HEK293 (cell line): ENCODE data around the gene KCNH5.

Experiments used
- CTCF ChIA-PET: fragments of 350-600 bp; formaldehyde crosslinking; extraction: SDS; loops from one replicate; lab custom pipeline; 2021; ENCODE audit warnings: antibody characterized with exemption; lab: Yijun Ruan, JAX
- POLR2A ChIA-PET: fragments of 300-600 bp; formaldehyde crosslinking; extraction: SDS; loops from one replicate; lab custom pipeline; 2020; ENCODE audit warnings: antibody characterized with exemption, inconsistent platforms; lab: Yijun Ruan, JAX
- H3K27ac ChIP-seq: fragments of 200-500 bp; sonication (Bioruptor generic); 2 replicates; pipeline ENCODE4 v1.5.1; 2014; ENCODE audit warnings: low read depth, low read length, control low read depth, inconsistent platforms; ENCODE audit errors: extremely low read depth
- H3K36me3 ChIP-seq, 2 experiments: fragments of 200-500 bp in 1 of 2; sonication (Bioruptor generic) in 1 of 2; 1 replicate in 1 of 2; 2 replicates in 1 of 2; pipeline ENCODE4 v1.5.1; 2014 to 2017; ENCODE audit warnings: inconsistent platforms in 2 of 2, low read length in 2 of 2; ENCODE audit not compliant: control insufficient read depth in 2 of 2, insufficient read depth in 1 of 2
- H3K4me1 ChIP-seq: fragments of 200-500 bp; sonication (Bioruptor generic); 2 replicates; pipeline ENCODE4 v1.5.1; 2014; ENCODE audit warnings: mild to moderate bottlenecking, low read length, inconsistent platforms; ENCODE audit not compliant: control insufficient read depth, insufficient read depth
- H3K4me3 ChIP-seq: 2 replicates; pipeline ENCODE4 v1.5.1; 2011; ENCODE audit warnings: low read depth, mild to moderate bottlenecking, control low read depth, low read length, moderate library complexity
- H3K9me3 ChIP-seq: fragments of 200-500 bp; sonication (Bioruptor generic); 2 replicates; pipeline ENCODE4 v1.5.1; 2014; ENCODE audit warnings: low read depth, low read length, inconsistent platforms; ENCODE audit not compliant: control insufficient read depth, insufficient read depth
- SALL2 ChIP-seq: fragments of 450-650 bp; formaldehyde crosslinking; IDR thresholded peaks from 2 replicates; pipeline ENCODE4 v1.5.0; 2017; ENCODE audit warnings: missing biosample characterization, mild to moderate bottlenecking, missing genetic modification characterization, borderline replicate concordance
- ZBTB48 ChIP-seq: fragments of 450-650 bp; formaldehyde crosslinking; IDR thresholded peaks from 2 replicates; pipeline ENCODE4 v1.5.1; 2016; ENCODE audit warnings: missing biosample characterization, missing genetic modification characterization
- ZNF133 ChIP-seq: fragments of 450-650 bp; formaldehyde crosslinking; IDR thresholded peaks from 2 replicates; pipeline ENCODE4 v1.5.1; 2016; ENCODE audit warnings: missing biosample characterization, missing genetic modification characterization
- ZNF16 ChIP-seq: fragments of 450-650 bp; formaldehyde crosslinking; IDR thresholded peaks from 2 replicates; pipeline ENCODE4 v1.5.1; 2016; ENCODE audit warnings: low read depth, missing biosample characterization, missing genetic modification characterization
- ZNF223 ChIP-seq: fragments of 450-650 bp; formaldehyde crosslinking; IDR thresholded peaks from 2 replicates; pipeline ENCODE4 v1.5.1; 2016; ENCODE audit warnings: missing biosample characterization, missing genetic modification characterization
- ZNF239 ChIP-seq: fragments of 450-650 bp; formaldehyde crosslinking; IDR thresholded peaks from 2 replicates; pipeline ENCODE4 v1.5.1; 2016; ENCODE audit warnings: missing biosample characterization, missing genetic modification characterization
- ZNF248 ChIP-seq: fragments of 450-650 bp; formaldehyde crosslinking; IDR thresholded peaks from 2 replicates; pipeline ENCODE4 v1.5.1; 2017; ENCODE audit warnings: missing biosample characterization, missing genetic modification characterization
- ZNF350 ChIP-seq: fragments of 450-650 bp; formaldehyde crosslinking; IDR thresholded peaks from 2 replicates; pipeline ENCODE4 v1.5.0; 2017; ENCODE audit warnings: missing biosample characterization, mild to moderate bottlenecking, missing genetic modification characterization
- ZNF354C ChIP-seq: fragments of 450-650 bp; formaldehyde crosslinking; IDR thresholded peaks from 2 replicates; pipeline ENCODE4 v1.5.1; 2016; ENCODE audit warnings: missing biosample characterization, missing genetic modification characterization, low read depth, borderline replicate concordance
- ZNF426 ChIP-seq: fragments of 450-650 bp; formaldehyde crosslinking; IDR thresholded peaks from 2 replicates; pipeline ENCODE4 v1.5.1; 2017; ENCODE audit warnings: missing biosample characterization, missing genetic modification characterization, mild to moderate bottlenecking, inconsistent platforms, moderate library complexity
- ZNF433 ChIP-seq: fragments of 450-650 bp; formaldehyde crosslinking; IDR thresholded peaks from 2 replicates; pipeline ENCODE4 v1.5.1; 2016; ENCODE audit warnings: missing biosample characterization, missing genetic modification characterization, low read depth
- ZNF561 ChIP-seq: fragments of 450-650 bp; IDR thresholded peaks from 2 replicates; pipeline ENCODE4 v1.5.1; 2018; ENCODE audit warnings: missing biosample characterization, missing genetic modification characterization, borderline replicate concordance
- ZNF621 ChIP-seq: fragments of 450-650 bp; formaldehyde crosslinking; IDR thresholded peaks from 2 replicates; pipeline ENCODE4 v1.5.1; 2017; ENCODE audit warnings: missing biosample characterization, missing genetic modification characterization
- ZNF654 ChIP-seq: fragments of 450-650 bp; formaldehyde crosslinking; IDR thresholded peaks from 2 replicates; pipeline ENCODE4 v1.5.1; 2016; ENCODE audit warnings: low read depth, missing biosample characterization, missing genetic modification characterization
- ZNF707 ChIP-seq: fragments of 450-650 bp; formaldehyde crosslinking; IDR thresholded peaks from 2 replicates; pipeline ENCODE4 v1.5.1; 2016; ENCODE audit warnings: missing biosample characterization, missing genetic modification characterization
- TF ChIP-seq, protein P1 (sequence below): fragments of 450-650 bp; formaldehyde crosslinking; IDR thresholded peaks from 2 replicates; pipeline ENCODE4 v1.5.1; 2017; ENCODE audit warnings: missing biosample characterization, missing genetic modification characterization
- TF ChIP-seq, protein P2 (sequence below): fragments of 450-650 bp; formaldehyde crosslinking; IDR thresholded peaks from 2 replicates; pipeline ENCODE4 v1.5.1; 2016; ENCODE audit warnings: missing biosample characterization, missing genetic modification characterization
- TF ChIP-seq, protein P3 (sequence below): fragments of 450-650 bp; formaldehyde crosslinking; IDR thresholded peaks from 2 replicates; pipeline ENCODE4 v1.5.1; 2016; ENCODE audit warnings: missing biosample characterization, missing genetic modification characterization
- TF ChIP-seq, protein P4 (sequence below): fragments of 450-650 bp; formaldehyde crosslinking; IDR thresholded peaks from 2 replicates; pipeline ENCODE4 v1.5.1; 2016; ENCODE audit warnings: missing biosample characterization, missing genetic modification characterization, borderline replicate concordance

The KCNH5 gene

DNA sequence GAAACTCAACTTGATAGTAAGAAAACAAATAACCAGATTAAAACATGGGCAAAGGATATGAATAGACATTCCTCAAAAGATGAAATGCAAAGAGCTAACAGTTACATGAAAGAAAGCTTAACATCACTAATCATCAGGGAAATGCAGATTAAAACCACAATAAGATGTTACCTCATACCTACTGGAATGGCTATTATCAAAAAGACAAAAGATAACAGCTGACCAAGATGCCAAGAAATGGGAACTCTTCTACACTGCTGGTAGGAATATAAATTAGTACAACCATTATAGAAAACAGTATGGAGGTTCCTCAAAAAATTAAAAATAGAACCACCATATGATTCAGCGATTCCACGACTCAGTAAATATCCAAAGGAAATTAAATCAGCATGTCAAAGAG lies 18.8 kb downstream of the KCNH5 start:
- CTCF ChIA-PET, result no interaction called here
- Histone ChIP-seq H3K27ac (no peak overlapping the region), H3K36me3 (no peaks in the 10 kb centered on the region), H3K9me3 (no peaks in the 10 kb centered on the region), H3K4me3 (no peak overlapping the region)
- POLR2A ChIA-PET, result no interaction called here
- no peak for TF ChIP-seq ZNF433 (tag by site-specific recombination)
- TF ChIP-seq, protein P1, sequence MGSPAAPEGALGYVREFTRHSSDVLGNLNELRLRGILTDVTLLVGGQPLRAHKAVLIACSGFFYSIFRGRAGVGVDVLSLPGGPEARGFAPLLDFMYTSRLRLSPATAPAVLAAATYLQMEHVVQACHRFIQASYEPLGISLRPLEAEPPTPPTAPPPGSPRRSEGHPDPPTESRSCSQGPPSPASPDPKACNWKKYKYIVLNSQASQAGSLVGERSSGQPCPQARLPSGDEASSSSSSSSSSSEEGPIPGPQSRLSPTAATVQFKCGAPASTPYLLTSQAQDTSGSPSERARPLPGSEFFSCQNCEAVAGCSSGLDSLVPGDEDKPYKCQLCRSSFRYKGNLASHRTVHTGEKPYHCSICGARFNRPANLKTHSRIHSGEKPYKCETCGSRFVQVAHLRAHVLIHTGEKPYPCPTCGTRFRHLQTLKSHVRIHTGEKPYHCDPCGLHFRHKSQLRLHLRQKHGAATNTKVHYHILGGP (tag by site-specific recombination), result no peak
- TF ChIP-seq, all 188 proteins: peak for 0
- H3K4me1 ChIP-seq, result no peaks in the 10 kb centered on the region

DNA sequence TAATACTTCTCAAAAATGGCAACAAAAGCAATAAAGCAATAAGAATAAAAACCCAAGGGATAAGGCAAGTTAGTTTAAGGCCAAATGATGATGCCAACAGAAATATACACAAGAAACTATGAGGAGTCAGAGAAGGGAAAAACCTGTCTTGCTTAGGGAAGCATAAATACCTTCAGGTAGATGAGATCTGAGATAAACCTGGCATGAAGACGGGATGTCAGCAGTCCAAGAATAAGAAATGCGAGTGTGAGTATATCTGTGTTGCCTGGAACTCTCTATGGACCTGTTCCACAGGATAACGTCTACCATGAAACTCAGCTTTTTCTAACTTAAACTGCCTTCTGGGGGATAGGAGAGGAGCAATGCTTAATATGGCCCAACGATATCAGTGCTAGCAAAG lies 30.6 kb downstream of the KCNH5 start:
- ChIA-PET POLR2A (no interaction called here), CTCF (no interaction called here)
- H3K27ac ChIP-seq, result no peak overlapping the region
- TF ChIP-seq ZNF354C (tag by site-specific recombination) (no peak), ZNF621 (no peak), ZNF16 (no peak), ZNF654 (tag by site-specific recombination) (no peak), ZNF248 (no peak)
- TF ChIP-seq, protein P2, sequence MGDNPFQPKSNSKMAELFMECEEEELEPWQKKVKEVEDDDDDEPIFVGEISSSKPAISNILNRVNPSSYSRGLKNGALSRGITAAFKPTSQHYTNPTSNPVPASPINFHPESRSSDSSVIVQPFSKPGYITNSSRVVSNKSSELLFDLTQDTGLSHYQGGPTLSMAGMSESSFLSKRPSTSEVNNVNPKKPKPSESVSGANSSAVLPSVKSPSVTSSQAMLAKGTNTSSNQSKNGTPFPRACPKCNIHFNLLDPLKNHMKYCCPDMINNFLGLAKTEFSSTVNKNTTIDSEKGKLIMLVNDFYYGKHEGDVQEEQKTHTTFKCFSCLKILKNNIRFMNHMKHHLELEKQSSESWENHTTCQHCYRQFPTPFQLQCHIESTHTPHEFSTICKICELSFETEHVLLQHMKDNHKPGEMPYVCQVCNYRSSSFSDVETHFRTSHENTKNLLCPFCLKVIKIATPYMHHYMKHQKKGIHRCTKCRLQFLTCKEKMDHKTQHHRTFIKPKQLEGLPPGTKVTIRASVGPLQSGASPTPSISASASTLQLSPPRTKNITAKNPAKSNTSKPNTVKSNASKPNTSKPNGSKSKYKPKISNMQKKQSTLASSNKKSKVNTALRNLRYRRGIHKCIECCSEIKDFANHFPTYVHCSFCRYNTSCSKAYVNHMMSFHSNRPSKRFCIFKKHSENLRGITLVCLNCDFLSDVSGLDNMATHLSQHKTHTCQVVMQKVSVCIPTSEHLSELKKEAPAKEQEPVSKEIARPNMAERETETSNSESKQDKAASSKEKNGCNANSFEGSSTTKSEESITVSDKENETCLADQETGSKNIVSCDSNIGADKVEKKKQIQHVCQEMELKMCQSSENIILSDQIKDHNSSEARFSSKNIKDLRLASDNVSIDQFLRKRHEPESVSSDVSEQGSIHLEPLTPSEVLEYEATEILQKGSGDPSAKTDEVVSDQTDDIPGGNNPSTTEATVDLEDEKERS (tag by site-specific recombination), result no peak
- H3K36me3 ChIP-seq, result no peaks in the 10 kb centered on the region
- H3K4me1 ChIP-seq, result no peaks in the 10 kb centered on the region
- H3K4me3 ChIP-seq, result no peak overlapping the region
- H3K9me3 ChIP-seq, result no peaks in the 10 kb centered on the region

DNA sequence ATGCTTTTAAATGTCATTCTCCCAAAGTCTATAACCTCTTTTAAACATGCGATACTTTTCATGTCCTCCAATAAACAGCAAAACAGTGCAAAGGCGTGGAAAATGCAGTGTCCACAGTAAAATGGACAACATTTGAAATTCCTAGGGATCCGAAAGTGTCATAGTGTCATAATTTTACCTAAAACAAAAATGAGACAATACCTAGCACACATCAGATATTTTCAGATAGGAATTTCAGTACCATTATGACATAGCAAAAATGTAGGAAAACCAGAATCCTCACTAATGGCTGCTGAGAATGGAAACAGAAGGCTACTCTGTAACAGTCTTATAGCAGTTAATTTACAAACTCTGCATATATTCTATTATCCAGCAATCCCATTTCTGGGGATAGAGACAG lies 33.1 kb downstream of the KCNH5 start:
- CTCF ChIA-PET, result no interaction called here
- H3K4me3 ChIP-seq, result no peak overlapping the region
- H3K36me3 ChIP-seq, result no peaks in the 10 kb centered on the region
- POLR2A ChIA-PET, result no interaction called here
- TF ChIP-seq, protein P3, sequence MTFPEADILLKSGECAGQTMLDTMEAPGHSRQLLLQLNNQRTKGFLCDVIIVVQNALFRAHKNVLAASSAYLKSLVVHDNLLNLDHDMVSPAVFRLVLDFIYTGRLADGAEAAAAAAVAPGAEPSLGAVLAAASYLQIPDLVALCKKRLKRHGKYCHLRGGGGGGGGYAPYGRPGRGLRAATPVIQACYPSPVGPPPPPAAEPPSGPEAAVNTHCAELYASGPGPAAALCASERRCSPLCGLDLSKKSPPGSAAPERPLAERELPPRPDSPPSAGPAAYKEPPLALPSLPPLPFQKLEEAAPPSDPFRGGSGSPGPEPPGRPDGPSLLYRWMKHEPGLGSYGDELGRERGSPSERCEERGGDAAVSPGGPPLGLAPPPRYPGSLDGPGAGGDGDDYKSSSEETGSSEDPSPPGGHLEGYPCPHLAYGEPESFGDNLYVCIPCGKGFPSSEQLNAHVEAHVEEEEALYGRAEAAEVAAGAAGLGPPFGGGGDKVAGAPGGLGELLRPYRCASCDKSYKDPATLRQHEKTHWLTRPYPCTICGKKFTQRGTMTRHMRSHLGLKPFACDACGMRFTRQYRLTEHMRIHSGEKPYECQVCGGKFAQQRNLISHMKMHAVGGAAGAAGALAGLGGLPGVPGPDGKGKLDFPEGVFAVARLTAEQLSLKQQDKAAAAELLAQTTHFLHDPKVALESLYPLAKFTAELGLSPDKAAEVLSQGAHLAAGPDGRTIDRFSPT, result no peak
- H3K4me1 ChIP-seq, result no peaks in the 10 kb centered on the region
- H3K9me3 ChIP-seq, result no peaks in the 10 kb centered on the region
- no peak overlapping the region for H3K27ac ChIP-seq

DNA sequence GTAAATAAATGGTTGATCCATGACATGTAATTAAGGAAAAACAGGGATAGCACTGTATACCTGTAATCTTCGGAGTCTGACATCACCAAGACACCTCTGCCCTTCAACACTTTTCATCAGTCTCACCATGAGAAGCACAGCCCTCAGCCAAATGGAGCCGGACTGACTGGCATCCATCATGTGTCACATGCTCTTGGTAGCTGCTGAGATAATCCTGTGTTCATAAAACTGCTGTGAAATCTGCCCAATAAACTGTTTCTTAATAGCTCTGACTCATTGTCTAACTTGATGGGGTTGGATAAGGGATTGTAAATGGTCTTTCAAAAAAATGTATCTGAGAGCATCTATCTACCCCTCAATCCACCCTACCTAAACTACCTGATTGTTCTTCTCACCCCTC lies 33.6 kb downstream of the KCNH5 start:
- H3K36me3 ChIP-seq, result no peaks in the 10 kb centered on the region
- no peak overlapping the region for H3K4me3 ChIP-seq
- no peaks in the 10 kb centered on the region for H3K4me1 ChIP-seq
- ChIA-PET POLR2A (no interaction called here), CTCF (no interaction called here)
- H3K9me3 ChIP-seq, result no peaks in the 10 kb centered on the region
- H3K27ac ChIP-seq, result no peak overlapping the region
- TF ChIP-seq ZNF621 (no peak), ZNF223 (no peak), ZNF350 (tag by site-specific recombination) (no peak), SALL2 (tag by site-specific recombination) (no peak), ZNF561 (tag by site-specific recombination) (no peak), ZNF433 (tag by site-specific recombination) (no peak), ZNF133 (tag by site-specific recombination) (no peak), ZNF707 (no peak), ZBTB48 (no peak), ZNF239 (tag by site-specific recombination) (no peak), ZNF426 (no peak)
- TF ChIP-seq, protein P4, sequence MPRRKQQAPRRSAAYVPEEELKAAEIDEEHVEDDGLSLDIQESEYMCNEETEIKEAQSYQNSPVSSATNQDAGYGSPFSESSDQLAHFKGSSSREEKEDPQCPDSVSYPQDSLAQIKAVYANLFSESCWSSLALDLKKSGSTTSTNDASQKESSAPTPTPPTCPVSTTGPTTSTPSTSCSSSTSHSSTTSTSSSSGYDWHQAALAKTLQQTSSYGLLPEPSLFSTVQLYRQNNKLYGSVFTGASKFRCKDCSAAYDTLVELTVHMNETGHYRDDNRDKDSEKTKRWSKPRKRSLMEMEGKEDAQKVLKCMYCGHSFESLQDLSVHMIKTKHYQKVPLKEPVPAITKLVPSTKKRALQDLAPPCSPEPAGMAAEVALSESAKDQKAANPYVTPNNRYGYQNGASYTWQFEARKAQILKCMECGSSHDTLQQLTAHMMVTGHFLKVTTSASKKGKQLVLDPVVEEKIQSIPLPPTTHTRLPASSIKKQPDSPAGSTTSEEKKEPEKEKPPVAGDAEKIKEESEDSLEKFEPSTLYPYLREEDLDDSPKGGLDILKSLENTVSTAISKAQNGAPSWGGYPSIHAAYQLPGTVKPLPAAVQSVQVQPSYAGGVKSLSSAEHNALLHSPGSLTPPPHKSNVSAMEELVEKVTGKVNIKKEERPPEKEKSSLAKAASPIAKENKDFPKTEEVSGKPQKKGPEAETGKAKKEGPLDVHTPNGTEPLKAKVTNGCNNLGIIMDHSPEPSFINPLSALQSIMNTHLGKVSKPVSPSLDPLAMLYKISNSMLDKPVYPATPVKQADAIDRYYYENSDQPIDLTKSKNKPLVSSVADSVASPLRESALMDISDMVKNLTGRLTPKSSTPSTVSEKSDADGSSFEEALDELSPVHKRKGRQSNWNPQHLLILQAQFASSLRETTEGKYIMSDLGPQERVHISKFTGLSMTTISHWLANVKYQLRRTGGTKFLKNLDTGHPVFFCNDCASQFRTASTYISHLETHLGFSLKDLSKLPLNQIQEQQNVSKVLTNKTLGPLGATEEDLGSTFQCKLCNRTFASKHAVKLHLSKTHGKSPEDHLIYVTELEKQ (tag by site-specific recombination), result no peak
